ENCODE data around the gene DDX24. TPM values are rescaled to one million over a fixed set of nuclear protein-coding genes. Genes with fewer than 3 reads are reported as not detected.

DDX24 gene
- polyA plus RNA-seq, 3 donors = 51.2 to 68.0 (median 53.8) TPM

GRCh38 chr14:94034886-94035285, 46.1 kb downstream of the DDX24 start:
- Histone ChIP-seq H3K79me2 (ENCODE audit: insufficient read depth, low read length) (no peaks in the 10 kb centered on the region), H4K20me1 (ENCODE audit: insufficient read depth, low read length) (no peaks in the 10 kb centered on the region), H3K27me3 (ENCODE audit: control insufficient read depth in 2 of 2, insufficient read depth in 2 of 2, low read length in 2 of 2) (no peaks in the 10 kb centered on the region), H3K4me1 (ENCODE audit: control insufficient read depth in 1 of 2, insufficient read depth in 2 of 2, low read length in 2 of 2) (peaks cover 0 to 2% of the 10 kb centered on the region in 2 donors), H3K27ac (ENCODE audit: low read depth in 1 of 2, low read length in 2 of 2) (no peak overlapping the region), H3K36me3 (replicated peaks in 1 of 2; ENCODE audit: control insufficient read depth in 1 of 2, insufficient read depth in 2 of 2, low read length in 2 of 2) (no peaks in the 10 kb centered on the region), H3K9me3 (replicated peaks in 1 of 2; ENCODE audit: control insufficient read depth in 1 of 2, insufficient read depth in 1 of 2, low read length in 2 of 2) (no peaks in the 10 kb centered on the region), H2AFZ (ENCODE audit: insufficient read depth, low read depth, low read length, poor library complexity, severe bottlenecking) (no peak overlapping the region), H3K9ac (ENCODE audit: insufficient read depth, low read length, poor library complexity, severe bottlenecking) (no peak overlapping the region), H3K4me2 (replicated peaks; ENCODE audit: extremely low read depth, low read length, poor library complexity, severe bottlenecking) (no peak overlapping the region), H3K4me3 (replicated peaks in 1 of 3; ENCODE audit: low read depth in 2 of 3, low read length in 3 of 3) (no peak overlapping the region)
- Mint-ChIP-seq H3K4me1 (peaks cover 3% of the 10 kb centered on the region), H3K27me3 (ENCODE audit: low read depth in 3 of 3) (peaks cover 0 to 5% (median 2%) of the 10 kb centered on the region in 3 donors), H3K27ac (no peak overlapping the region), H3K36me3 (no peaks in the 10 kb centered on the region), H3K9me3 (peaks cover 0 to 1% (median 0%) of the 10 kb centered on the region in 7 donors), H3K4me3 (no peak overlapping the region)
- TF ChIP-seq CTCF (IDR thresholded peaks at IDR 0.05) = no peak
- intact Hi-C loops (cut with micrococcal nuclease) = loop anchor here (5.0 to 10.0 kb wide), 3 partner anchors 102 to 147 kb away; partner anchors contain the start of gene PPP4R4 (in 1 of the 2)
- WGBS (ENCODE audit: insufficient coverage) = no CpG with 5 or more reads among the region's 3 CpGs
- no peak for DNase-seq

- no peak overlapping the region for H3K27ac ChIP-seq (ENCODE audit: low read depth in 1 of 2, low read length in 2 of 2)
- H3K27me3 Mint-ChIP-seq (ENCODE audit: low read depth in 3 of 3) = peaks cover 0 to 5% (median 4%) of the 10 kb centered on the region in 3 donors
- intact Hi-C loops (cut with micrococcal nuclease) = loop anchor here in 1 of 2 donors (10.0 kb wide), 1 partner anchor 143 kb away; the partner anchor contains the start of gene PPP4R4
- H3K4me1 ChIP-seq (ENCODE audit: control insufficient read depth in 1 of 2, insufficient read depth in 2 of 2, low read length in 2 of 2) = peaks cover 30 to 32% of the 10 kb centered on the region in 2 donors
- H3K79me2 ChIP-seq (ENCODE audit: insufficient read depth, low read length) = no peaks in the 10 kb centered on the region
- no peaks in the 10 kb centered on the region for H4K20me1 ChIP-seq (ENCODE audit: insufficient read depth, low read length)
- WGBS (ENCODE audit: insufficient coverage) = 100% methylated on average over 1 of the region's 7 CpGs
- H3K36me3 Mint-ChIP-seq = no peaks in the 10 kb centered on the region
- no peaks in the 10 kb centered on the region for H3K27me3 ChIP-seq (ENCODE audit: control insufficient read depth in 2 of 2, insufficient read depth in 2 of 2, low read length in 2 of 2)
- no peak overlapping the region for H3K4me2 ChIP-seq (replicated peaks; ENCODE audit: extremely low read depth, low read length, poor library complexity, severe bottlenecking)
- H3K27ac Mint-ChIP-seq = no peak overlapping the region
- TF ChIP-seq CTCF (IDR thresholded peaks at IDR 0.05) = no peak
- no peak overlapping the region for H3K9ac ChIP-seq (ENCODE audit: insufficient read depth, low read length, poor library complexity, severe bottlenecking)
- no peak overlapping the region for H2AFZ ChIP-seq (ENCODE audit: insufficient read depth, low read depth, low read length, poor library complexity, severe bottlenecking)
- no peaks in the 10 kb centered on the region for H3K36me3 ChIP-seq (replicated peaks in 1 of 2; ENCODE audit: control insufficient read depth in 1 of 2, insufficient read depth in 2 of 2, low read length in 2 of 2)
- H3K4me1 Mint-ChIP-seq = peaks cover 31% of the 10 kb centered on the region
- H3K9me3 ChIP-seq (replicated peaks in 1 of 2; ENCODE audit: control insufficient read depth in 1 of 2, insufficient read depth in 1 of 2, low read length in 2 of 2) = no peaks in the 10 kb centered on the region
- peaks cover 0 to 1% (median 0%) of the 10 kb centered on the region in 7 donors for H3K9me3 Mint-ChIP-seq
- DNase-seq = no peak
- no peak overlapping the region for H3K4me3 ChIP-seq (replicated peaks in 1 of 3; ENCODE audit: low read depth in 2 of 3, low read length in 3 of 3)
- no peak overlapping the region for H3K4me3 Mint-ChIP-seq
Observed at GRCh38 chr14:94031883-94032279, 49.1 kb downstream of the DDX24 start.

All from CD14-positive monocyte (primary cell).